ENCODE measurements around the gene PEX7. TPM values are rescaled to one million over a fixed set of nuclear protein-coding genes. Genes with fewer than 3 reads are reported as not detected.

PEX7 gene
- total RNA-seq, 1 donor from 2014 or later, result 5.2 TPM

Other genes with a start within 250 kb of the PEX7 start
- gene MAP3K5, start 30.1 kb upstream of the PEX7 start, total RNA-seq, result 1.3 and 1.6 TPM in 2 replicates
- not detected in 2 replicates for gene SLC35D3, start 99.7 kb downstream of the PEX7 start, total RNA-seq
- not detected in 2 replicates for gene IL20RA, start 222.4 kb downstream of the PEX7 start, total RNA-seq

All from osteocyte (in vitro differentiated cells).